Activated CD4-positive, alpha-beta T cell treated with anti-CD3 and anti-CD28 coated beads, Interleukin-2, amount 50 U/mL, for 48 hours (primary cell): Measurements from ENCODE around the gene TEX44.
"Not testable (repeated sequence)": the region's sequence is repeated elsewhere in the genome, so short reads cannot be mapped to it uniquely, and the experiment has no call there.

Source experiments
- DNase-seq, 2 experiments: peaks; one replicate each; pipeline ENCODE4 v3.0.0-alpha.2; 2020

The TEX44 gene

GRCh38 chr2:231571661-231572191 is 20.9 kb upstream of the TEX44 start:
- no peak for DNase-seq

GRCh38 chr2:231573096-231573495 is 19.6 kb upstream of the TEX44 start:
- no peak for DNase-seq

GRCh38 chr2:231573698-231574421 is 18.8 kb upstream of the TEX44 start:
- no peak for DNase-seq

- no peak for DNase-seq
Measured at GRCh38 chr2:231575612-231576256, 16.9 kb upstream of the TEX44 start.

GRCh38 chr2:231576465-231576864 is 16.2 kb upstream of the TEX44 start:
- no peak for DNase-seq

- DNase-seq, result not testable (repeated sequence)
Measured at GRCh38 chr2:231578655-231579054, 14.0 kb upstream of the TEX44 start.

GRCh38 chr2:231579560-231579959 is 13.1 kb upstream of the TEX44 start:
- no peak for DNase-seq

GRCh38 chr2:231581328-231581727 is 11.3 kb upstream of the TEX44 start:
- no peak for DNase-seq

- no peak for DNase-seq
Measured at GRCh38 chr2:231583982-231584381, 8.7 kb upstream of the TEX44 start.

- not testable (repeated sequence) for DNase-seq
Measured at GRCh38 chr2:231587744-231588143, 4.9 kb upstream of the TEX44 start.

- no peak for DNase-seq
Measured at GRCh38 chr2:231589656-231590055, 3.0 kb upstream of the TEX44 start.

GRCh38 chr2:231590614-231591013 is 2.0 kb upstream of the TEX44 start:
- no peak for DNase-seq

GRCh38 chr2:231593666-231594065 is 1.0 kb downstream of the TEX44 start:
- no peak for DNase-seq

- no peak for DNase-seq
Measured at GRCh38 chr2:231597014-231597611, 4.4 kb downstream of the TEX44 start.

- no peak for DNase-seq
Measured at GRCh38 chr2:231597627-231598026, 5.0 kb downstream of the TEX44 start.

- DNase-seq, result no peak
Measured at GRCh38 chr2:231600619-231601355, 8.1 kb downstream of the TEX44 start.

- DNase-seq, result peak; percentile 90 to 91
Measured at GRCh38 chr2:231601356-231602229, 8.9 kb downstream of the TEX44 start.

GRCh38 chr2:231602859-231603467 is 10.3 kb downstream of the TEX44 start:
- DNase-seq, result no peak

GRCh38 chr2:231604101-231604684 is 11.5 kb downstream of the TEX44 start:
- DNase-seq, result peak; percentile 14 to 20

GRCh38 chr2:231604685-231605606 is 12.3 kb downstream of the TEX44 start:
- DNase-seq, result peak; percentile 95
